Stimulated activated CD4-positive, alpha-beta T cell treated with anti-CD3 and anti-CD28 coated beads, Interleukin-1b, Interleukin-23, amount 100 ng/mL, for 24 hours (primary cell): ENCODE results near the gene PGA3.
A peak's percentile ranks its signal among the peaks of the same experiment; 100 is the strongest.
"Not testable (repeated sequence)": the region's sequence is repeated elsewhere in the genome, so short reads cannot be mapped to it uniquely, and the experiment has no call there.

Experiments
- DNase-seq, 4 experiments: peaks; one replicate each; pipeline ENCODE4 v3.0.0-alpha.2; 2020; ENCODE audit warnings: low read depth in 4 of 4, low spot score in 1 of 4

Gene PGA3

DNA sequence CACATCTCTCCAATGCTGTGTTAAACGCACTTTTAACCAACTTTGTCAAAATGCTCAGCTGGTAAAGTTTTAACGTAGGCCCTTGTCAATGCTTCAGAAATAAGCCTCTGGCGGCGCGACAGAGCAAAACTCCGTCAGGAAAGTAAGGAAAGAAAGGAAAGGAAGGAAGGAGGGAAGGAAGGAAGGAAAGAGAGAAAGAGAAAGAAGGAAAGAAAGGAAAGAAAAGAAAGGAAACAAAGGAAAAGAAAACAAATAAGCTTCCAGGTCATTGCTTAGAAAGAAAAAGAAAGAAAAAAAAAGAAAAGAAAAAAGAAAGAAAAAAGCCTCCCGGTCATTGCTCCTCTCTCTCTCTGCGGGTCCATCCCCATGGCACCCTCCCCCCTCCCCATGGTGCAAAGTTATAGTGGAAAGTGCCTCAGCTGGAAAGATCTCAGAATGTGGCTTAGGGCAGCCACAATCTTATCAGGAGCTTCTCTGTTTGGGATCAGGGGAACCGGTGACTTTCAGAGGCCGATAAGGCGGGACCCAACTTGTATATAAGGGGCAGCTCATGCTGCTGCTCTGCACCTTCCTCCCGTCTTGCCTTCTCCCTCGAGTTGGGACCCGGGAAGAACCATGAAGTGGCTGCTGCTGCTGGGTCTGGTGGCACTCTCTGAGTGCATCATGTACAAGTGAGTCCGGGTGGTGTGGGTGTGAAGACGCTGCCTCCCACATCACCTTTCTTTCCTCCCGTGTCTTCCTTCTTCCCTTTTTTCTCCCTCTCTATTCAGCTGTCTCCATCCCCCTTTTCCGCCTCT is at the start of gene PGA3:
TSS of gene PGA3 (plus strand) at position 566 of the 797 bp plus-strand sequence. CDS start at position 616, 50 bp downstream.
- not testable (repeated sequence) for DNase-seq

DNA sequence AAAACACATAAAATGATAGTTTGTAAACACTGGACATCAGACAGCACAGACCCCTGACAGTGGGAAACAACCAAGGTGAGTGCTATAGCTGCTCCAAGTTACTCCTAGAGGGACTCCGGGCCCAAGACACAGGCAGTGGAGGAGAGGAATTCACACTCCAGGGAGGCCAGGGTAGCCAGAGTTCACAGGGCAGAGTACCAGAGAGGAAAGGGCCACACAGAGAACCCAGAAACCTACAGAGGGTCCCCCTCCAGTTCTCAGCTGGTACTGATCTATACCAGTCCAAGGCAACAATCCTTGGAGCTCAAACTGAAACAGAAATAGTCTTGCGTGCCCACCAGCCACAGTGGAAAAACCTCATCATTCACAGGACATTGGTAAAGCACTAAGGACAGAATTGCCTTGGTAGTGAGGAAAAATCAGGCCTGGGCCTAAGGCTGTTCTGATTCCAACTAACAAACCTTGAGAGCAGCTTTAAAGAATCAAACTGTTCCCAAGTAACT is 49.7 kb upstream of the PGA3 start:
- DNase-seq = no peak

DNA sequence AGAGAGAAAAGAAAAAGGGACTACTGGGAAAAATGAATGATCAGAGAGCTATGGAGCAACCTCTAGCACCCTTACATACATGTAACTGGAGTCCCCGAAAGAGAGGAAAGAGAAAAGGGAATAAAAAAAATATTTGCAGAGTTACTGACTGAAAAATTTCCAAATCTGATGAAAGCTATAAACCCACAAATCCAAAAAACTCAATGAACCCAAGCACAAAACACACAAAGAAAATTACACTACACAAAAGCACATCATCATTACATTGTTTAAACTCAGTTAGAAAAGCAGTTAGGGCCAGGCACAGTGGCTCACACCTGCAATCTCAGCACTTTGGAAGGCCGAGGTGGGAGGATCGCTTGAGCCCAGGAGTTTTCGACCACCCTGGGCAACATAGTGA is 48.8 kb upstream of the PGA3 start:
- DNase-seq = no peak

DNA sequence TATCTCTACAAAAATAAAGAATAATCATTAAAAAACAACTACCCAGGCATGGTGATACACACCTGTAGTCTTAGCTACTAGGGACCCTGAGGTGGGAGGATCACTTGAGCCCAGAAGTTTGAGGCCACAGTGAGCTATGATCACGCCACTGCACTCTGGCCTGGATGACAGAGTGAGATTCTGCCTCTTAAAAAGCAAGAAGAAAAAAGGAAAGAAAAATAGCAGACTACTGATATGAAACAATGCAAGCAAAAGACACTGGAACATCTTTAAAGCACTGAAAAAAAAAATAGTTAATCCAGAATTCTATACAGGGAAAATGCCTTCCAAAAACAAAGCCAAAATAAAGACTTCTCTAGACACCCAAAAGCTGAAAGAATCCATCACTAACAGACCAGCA is 48.0 kb upstream of the PGA3 start:
- no peak for DNase-seq

DNA sequence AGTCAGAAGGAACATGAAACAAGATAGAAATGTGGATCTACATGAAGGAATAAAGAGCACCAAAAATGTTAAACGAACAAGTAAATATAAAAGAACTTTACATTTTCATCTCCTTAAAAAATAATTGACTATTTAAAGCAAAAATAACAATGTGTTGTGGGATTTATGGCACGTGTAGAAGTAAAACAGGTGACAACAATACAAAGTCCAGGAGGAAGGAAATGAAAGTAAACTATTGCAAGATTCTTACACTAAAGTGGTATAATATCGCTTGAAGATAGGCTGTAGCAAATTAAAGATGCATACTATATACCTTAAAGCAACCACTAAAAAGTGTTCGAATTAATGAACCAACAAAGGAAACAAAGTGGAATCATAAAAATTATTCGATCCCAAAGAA is 47.6 kb upstream of the PGA3 start:
- DNase-seq = no peak

DNA sequence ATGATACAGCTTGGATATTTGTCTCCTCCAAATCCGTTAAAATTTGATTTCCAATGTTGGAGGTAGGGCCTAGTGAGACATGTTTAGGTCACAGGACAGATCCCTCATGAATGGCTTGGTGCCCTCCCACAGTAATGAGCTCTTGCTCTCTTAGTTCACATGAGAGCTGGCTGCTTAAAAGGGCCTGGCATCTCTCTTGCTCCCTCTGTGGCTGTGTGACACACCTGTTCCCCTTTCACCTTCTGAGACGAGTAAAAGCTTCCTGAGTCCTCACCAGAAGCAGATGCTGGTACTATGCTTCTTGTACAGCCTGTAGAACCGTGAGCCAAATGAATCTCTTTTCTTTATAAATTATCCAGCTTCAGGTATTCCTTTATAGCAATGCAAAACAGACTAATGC is 45.6 kb upstream of the PGA3 start:
- DNase-seq = no peak

DNA sequence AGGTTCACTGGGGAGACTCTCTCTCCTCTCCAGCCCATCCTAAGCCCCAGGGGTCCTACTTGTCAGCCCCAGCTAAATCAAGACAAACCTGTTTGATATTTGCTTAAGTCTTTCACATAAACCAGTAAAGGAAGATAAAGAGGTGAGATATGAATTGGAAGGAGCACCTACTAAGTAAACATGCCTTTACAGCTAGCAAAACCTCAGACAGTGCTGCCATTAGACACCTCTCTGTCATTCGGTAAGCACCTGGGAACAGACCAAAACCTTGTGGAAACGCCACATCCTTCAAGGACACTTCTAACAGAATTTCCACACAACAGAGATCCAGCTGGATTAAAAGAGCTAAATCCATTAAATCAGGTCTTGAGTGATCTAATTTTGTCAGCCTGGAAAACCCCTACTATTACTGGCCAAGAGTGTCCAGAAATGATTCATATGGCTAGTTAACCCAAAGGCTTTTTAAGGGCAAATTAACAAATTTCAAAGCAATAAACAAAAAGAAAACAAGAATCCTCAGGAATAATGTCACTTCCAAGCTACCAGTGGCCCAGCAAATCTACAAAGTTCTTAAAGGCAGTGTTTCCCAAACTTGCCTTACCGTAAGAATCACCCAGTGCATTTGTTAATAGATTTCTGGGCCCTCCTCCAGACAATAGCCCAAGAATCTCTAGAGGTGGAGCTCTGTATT is 44.5 kb upstream of the PGA3 start:
- no peak for DNase-seq

DNA sequence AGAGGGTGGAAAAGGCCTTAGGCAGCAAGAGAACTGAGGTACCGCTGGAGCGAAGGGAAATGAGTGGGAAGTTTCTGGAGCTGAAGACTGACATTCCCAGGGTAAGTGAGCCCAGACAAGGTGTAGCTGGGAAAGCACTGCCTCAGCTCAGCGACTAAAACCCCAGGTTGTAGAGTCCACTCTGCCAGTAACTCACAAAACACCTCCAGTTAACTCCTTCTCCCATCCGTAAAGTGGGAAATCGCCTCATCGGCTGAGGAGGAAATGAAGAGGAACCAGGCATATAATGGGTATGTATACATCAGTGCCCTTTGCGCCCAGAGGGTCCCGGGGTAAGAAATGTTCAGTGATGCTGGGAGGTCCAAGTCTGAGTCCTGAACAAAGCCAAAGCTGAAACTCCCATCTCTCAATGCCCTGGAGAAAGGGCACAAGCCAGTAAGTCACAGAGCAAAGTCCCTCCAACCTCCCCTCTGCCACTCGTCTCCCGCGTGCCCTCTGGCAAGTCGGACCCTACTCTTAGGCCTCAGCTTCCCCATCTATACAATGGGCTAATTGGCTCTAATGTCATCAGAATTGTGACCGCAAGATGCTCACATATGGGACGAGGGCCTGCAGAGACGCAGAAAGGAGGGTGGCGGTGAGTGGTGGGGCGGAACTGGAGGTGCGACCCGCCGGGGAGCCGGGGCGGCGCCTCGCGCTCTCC is 42.7 kb upstream of the PGA3 start:
- no peak for DNase-seq

DNA sequence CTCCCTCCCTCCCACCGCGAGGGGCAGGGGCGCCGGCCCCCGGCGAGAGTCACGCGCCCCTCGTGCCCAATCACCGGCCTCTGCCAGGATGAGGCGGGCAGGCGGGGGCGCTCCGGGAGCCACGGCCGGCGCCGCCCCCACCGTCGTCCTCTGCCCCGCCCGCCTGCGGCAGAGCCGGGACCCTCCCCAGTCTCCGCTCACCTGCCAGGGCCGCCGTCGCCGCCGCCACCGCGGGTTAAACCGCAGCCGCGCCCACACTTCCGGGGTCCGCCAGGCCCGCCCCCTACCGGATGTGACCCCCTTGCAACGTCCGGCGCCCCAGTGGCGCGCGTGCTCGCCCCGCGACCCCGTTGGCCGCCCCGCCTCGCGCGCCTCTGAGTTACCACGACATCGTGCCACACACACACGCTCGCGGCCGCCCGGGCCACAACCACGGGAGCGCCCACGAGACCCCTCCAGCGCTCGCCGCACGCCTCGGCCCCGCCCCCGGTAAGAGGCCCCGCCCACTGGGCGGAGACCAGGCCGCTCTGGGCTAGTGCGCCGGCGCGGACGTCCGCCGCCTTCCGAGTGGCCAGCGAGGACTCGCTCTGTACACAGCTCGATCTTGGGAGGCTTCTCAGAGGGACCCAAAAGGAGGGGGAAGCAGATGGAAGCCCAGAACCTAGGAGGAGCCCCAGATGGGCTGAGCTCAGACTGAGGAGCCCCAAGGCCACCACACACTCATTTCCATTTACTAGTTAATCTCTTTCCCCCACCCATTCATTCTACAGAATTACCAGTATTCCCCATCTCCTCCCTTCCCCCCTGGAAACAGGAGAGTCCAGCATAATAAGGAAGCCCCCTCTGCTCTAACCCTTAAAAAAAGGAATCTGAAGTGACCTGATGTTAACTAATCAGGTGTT is 41.9 kb upstream of the PGA3 start, which contains the start of gene VPS37C:
TSS of gene VPS37C (minus strand) at position 237 of the 902 bp plus-strand sequence. CDS start 22,597 bp downstream, outside the sequence.
- peak; percentile 82 to 92 (median 84) for DNase-seq

DNA sequence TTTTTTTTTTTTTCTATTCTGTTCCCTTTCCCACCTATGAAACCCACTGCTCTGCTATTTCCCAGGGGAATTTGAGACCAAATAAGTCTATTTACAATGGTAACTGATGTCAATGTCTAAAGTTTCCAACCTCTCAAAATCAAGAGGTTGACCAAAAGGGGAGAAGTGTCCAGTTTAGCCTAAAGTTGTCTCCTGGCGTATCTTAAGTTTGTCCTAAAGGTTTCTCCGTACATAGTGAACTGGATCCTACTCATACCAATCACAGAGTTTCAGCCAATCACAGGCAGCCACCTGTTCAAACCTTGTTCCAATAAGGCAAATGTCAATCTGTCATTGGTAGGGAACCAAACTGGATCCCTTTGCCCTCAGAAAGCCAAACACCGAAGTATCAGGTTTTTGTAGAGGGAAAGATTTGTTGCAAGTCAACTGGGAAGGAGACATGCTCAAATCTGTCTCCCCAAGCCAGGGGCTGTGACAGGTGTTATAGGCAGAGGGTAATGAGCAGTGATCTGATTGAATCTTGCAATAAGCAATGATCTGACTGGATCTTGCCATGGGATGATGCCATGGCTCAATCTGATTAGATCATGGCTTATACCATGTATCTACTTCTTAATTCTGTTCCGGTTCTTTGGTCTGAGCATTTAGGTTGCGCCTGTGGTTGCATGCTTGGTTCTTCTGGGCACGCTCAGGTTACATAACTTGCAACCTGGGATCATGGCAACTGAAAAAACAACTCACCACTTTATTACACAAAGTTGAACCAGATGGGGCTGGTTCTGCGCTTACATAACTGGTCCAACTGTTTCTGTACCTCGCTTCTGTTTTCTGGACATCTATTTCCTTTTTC is 41.0 kb upstream of the PGA3 start:
- DNase-seq = no peak

DNA sequence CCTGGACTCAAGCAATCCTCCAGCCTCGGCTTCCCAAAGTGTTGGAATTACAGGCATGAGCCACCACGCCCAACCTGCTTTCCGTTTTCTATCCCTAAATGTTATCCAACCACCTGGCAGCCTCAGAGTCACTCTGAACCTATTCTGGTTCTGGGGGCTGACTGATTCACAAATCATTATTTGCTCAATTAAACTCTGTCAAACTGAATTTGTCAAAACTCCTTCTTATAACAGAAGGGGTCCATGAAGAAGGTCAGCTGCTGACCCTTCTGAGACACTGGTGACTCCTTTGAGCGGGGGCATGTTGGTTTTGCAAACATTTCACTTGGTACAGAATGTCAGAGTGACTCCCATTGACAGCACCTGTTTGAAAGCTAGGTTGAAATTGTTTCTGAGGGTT is 40.3 kb upstream of the PGA3 start:
- DNase-seq = no peak

DNA sequence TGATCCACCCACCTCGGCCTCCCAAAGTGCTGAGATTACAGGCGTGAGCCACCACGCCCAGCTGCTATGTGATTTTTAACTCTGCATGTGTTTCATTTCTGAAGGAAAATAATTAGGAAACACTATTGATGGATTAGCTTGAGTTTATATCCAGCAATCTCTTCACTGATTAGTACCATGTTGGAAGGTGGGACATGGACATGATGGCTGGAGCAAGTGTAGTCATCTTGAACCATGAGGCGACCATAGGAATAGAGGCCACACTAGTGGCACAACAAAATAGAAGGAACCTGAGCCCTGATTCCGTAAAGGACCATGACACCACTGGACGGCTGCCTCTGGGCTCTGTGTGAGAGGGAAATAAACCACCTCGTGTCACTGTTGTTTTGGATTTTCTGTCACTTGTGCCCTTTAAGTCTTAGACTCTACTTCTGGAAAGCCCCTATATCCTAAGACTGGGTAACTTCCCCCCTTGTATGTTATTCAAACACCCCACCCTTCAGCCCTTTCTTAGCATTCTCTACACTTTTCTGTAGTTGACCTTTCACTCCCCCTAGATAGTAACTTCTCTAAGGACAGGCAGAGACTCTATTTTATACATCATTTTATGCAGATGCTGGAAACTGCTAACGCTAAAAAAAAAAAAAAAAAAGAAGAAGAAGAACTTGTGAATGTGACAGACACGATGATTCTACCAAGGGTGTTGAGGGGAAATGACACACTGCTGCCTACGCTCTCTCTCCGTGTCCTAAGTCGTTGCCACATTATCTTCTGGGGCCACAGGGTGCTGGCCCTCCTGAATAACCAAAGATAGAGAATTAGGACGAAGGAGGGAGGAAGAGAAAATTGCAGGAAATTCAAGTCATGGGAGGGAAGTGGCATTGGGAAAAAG is 39.4 kb upstream of the PGA3 start:
- no peak for DNase-seq

DNA sequence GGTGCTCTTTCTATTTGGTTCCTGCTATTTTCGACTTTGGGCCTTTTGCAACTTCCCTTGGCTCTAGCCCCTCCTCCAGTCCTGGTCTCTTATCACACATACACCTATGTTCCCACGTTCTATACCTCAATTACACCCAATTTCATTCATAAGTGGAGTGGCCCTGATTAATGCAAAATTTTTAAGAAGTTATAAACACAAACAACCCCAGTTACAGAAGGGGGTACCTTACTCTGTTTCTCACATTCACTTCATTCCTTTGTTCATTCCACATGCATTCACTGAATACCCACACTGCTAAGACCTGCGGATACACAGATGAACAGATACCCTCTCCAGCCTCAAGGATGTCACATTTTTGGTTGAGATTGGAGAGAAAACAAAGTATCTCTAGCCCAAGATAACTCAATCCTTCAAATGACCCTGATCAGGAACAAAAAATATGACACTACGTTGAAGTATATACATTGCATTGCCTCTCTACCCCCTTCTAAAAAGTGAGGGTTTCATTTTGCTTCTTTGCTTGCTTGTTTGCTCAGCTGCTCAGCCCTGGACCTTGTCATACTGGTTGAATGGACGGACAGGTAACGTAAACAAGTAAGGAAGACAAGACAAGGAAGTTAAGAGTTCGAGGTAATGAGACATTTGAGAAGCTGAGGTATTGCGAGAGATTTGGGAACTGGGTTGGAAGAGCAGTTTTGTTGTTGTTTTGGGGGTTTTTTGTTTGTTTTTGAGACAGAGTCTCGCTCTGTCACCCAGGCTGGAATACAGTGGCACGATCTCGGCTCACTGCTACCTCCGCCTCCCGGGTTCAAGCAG is 38.5 kb upstream of the PGA3 start:
- no peak for DNase-seq

DNA sequence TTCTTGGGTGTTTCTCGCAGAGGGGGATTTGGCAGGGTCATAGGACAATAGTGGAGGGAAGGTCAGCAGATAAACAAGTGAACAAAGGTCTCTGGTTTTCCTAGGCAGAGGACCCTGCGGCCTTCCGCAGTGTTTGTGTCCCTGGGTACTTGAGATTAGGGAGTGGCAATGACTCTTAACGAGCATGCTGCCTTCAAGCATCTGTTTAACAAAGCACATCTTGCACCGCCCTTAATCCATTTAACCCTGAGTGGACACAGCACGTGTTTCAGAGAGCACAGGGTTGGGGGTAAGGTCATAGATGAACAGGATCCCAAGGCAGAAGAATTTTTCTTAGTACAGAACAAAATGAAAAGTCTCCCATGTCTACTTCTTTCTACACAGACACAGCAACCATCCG is 37.5 kb upstream of the PGA3 start:
- DNase-seq = not testable (repeated sequence)

DNA sequence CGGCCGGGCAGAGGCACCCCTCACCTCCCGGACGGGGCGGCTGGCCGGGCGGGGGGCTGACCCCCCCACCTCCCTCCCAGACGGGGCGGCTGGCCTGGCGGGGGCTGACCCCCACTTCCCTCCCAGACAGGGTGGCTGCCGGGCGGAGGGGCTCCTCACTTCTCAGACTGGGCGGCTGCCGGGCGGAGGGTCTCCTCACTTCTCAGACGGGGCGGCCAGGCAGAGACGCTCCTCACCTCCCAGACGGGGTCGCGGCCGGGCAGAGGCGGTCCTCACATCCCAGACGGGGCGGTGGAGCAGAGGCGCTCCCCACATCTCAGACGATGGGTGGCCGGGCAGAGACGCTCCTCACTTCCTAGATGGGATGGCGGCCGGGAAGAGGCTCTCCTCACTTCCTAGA is 37.0 kb upstream of the PGA3 start:
- not testable (repeated sequence) for DNase-seq

DNA sequence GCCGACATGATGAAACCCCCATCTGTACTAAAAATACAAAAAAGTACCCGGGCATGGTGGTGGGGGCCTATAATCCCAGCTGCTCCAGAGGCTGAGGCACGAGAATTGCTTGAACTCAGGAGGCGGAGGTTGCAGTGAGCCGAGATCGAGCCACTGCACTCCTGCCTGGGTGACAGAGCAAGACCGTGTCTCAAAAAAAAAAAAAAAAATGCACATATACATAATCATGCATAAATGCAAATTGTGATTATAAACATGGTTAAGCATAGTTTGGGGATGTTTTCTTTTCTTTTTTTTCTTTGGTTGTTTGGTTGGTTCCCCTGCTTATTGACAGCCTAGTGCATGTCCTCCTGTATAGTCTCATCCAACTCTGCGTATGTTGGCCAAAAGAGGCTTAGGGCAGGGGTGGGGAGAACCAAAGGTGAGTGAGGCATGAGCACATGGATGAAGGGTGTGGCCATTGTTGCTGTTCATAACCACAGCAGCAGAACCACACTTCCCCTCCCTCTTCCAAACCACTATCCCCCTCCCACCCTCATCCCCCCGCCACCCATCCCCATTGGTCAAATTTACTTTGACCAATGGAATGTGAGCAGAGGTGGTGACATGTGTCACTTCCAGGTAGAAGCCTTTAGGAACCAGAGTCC is 35.1 kb upstream of the PGA3 start:
- no peak for DNase-seq

DNA sequence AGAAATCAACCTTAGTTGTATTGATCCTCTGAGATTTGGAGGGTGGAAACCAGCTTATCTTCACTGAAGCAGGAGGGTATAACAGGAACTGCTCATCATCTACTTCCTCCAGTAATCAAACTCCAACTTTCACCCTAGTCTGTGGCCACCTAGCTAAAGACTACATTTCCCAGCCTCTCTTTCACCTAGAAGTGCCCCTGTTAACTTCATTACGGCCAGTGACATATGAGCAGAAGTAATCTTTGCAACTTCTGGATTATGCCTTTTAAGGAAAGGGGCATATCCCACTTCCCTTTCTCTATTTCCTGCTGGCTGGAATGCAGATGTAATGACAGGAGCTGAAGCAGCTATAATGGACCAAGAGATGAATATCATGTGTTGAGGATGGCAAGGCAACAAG is 34.5 kb upstream of the PGA3 start:
- DNase-seq = no peak
